Astrocyte of the cerebellum (primary cell): ENCODE data around the gene ESYT2.

ENCODE experiments used
- DNase-seq: peaks from one replicate; pipeline ENCODE4 v3.0.0-alpha.2; 2011; ENCODE audit warnings: low read depth
- H3K4me3 ChIP-seq: 2 replicates; pipeline ENCODE4 v1.5.1; 2011; ENCODE audit warnings: mild to moderate bottlenecking, low read depth, low read length, moderate library complexity
- in situ Hi-C: cut with HindIII; loops from 2 replicates; pipeline ENCODE4 v1.10.0; 2017; ENCODE audit warnings: low sequenced_read_pairs
- TF ChIP-seq, protein P1 (sequence below): IDR thresholded peaks from 2 replicates; pipeline ENCODE4 v1.5.1; 2012; ENCODE audit warnings: low read length, low read depth, moderate library complexity, mild to moderate bottlenecking; ENCODE audit errors: missing control alignments

Gene ESYT2

DNA sequence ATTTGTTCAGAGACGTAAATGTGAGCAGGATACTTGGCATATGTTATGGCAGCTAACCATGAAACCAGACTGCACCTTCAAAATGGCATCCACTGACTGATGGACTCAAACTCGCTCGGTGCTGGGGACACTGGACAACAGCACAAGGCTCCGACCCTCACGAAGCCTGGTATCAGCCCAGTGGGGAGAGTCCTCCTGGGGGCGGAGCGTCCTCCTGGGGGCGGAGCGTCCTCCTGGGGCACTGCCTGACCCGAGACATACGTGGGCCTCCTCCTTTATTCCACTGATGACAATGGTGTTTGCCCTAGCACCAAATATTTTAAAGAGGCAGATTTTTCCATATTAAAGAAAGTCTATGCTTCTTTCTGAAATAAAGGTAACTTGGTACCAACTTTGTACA is 39.5 kb downstream of the ESYT2 start:
- no peak overlapping the region for H3K4me3 ChIP-seq
- in situ Hi-C loops = no loop called here
- no peak for DNase-seq
- TF ChIP-seq, protein P1, sequence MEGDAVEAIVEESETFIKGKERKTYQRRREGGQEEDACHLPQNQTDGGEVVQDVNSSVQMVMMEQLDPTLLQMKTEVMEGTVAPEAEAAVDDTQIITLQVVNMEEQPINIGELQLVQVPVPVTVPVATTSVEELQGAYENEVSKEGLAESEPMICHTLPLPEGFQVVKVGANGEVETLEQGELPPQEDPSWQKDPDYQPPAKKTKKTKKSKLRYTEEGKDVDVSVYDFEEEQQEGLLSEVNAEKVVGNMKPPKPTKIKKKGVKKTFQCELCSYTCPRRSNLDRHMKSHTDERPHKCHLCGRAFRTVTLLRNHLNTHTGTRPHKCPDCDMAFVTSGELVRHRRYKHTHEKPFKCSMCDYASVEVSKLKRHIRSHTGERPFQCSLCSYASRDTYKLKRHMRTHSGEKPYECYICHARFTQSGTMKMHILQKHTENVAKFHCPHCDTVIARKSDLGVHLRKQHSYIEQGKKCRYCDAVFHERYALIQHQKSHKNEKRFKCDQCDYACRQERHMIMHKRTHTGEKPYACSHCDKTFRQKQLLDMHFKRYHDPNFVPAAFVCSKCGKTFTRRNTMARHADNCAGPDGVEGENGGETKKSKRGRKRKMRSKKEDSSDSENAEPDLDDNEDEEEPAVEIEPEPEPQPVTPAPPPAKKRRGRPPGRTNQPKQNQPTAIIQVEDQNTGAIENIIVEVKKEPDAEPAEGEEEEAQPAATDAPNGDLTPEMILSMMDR = no peak

GRCh38 chr7:158786898-158787297 is 42.4 kb downstream of the ESYT2 start:
- H3K4me3 ChIP-seq = no peak overlapping the region
- TF ChIP-seq, protein P1 = no peak
- in situ Hi-C loops = no loop called here
- DNase-seq = no peak

DNA sequence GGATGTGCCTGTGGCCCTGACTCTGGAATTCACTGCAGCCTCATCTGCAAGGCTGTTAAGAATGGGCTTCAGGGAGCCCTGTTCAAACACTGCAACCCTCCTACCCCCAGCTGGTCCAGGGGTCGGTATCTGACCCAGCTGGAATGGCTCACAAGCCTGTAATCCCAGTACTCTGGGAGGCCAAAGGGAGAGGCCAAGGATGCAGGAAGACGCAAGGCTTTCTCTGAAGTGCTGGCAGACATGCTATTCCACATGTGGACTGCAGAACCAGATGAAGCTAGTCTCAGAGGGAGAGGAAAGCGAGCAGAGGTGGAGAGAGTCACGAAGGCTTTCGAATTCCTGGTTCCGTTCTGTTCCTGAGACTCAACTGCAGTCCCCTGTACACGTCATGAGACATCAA is 45.0 kb downstream of the ESYT2 start:
- in situ Hi-C loops = no loop called here
- TF ChIP-seq, protein P1 = no peak
- no peak for DNase-seq
- no peak overlapping the region for H3K4me3 ChIP-seq

- TF ChIP-seq, protein P1 = no peak
- H3K4me3 ChIP-seq = no peak overlapping the region
- in situ Hi-C loops = no loop called here
- no peak for DNase-seq
These were observed 45.7 kb downstream of the ESYT2 start for GRCh38 chr7:158783595-158783994.

DNA sequence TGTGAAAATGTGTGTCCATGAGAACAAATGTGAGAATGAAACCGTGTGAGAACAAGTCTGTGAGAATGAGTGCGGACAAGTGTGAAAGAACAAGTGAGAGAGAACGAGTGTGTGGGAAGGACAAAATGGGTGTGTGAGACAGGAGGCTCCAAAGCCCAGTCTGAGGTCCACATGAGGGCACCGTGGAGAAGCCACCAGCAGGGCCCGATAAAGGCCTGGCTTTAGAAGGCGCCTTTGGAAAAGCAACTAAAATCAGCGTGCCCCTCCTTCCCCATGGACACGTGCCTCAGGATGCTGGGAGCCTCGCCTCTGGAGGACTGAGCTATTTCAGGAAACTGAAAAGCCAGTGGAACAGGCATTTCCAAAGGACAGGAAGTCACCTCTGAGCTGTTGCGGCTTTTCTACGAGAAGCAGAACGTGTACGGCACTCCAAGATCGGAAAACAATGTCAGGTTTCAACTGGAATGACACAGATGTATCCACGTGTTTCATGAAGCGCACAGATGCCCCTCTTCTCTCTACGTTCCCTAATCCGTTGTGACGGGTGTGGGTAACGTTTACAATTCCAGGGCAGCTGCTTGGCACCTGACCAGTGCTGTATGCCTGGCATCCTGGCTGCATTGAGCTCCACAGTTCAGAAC is 46.4 kb downstream of the ESYT2 start:
- in situ Hi-C loops = no loop called here
- DNase-seq = peak; percentile 8
- no peak overlapping the region for H3K4me3 ChIP-seq
- TF ChIP-seq, protein P1 = peak; percentile 38

DNA sequence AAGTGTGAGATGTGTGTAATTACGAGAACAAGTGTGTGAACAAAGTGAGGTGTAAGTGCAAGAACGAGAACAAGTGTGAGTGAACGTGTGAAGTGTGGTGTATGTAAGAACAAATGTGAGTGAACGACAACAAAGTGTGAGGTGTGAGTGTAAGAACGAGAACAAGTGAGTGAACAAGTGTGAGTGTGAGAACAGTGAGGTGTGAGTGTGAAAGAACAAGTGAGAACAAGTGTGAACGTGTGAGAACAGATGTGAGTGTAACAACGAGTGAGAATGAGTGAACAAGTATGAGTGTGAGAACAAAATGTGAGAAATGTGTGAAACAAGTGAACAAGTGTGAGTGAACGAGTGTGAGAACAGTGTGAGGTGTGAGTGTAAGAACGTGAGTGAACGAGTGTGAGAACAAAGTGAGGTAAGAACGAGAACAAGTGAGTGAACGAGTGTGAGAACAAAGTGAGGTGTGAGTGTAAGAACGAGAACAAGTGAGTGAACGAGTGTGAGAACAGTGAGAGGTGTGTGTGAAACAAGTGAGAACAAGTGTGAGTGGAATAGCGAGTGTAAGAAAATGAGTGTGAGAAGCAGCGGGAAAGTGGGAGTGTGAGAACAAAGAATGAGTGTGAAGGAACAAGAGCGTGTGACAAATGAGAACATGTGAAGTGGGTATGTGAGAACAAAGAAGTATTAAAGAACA is 47.2 kb downstream of the ESYT2 start:
- no peak for DNase-seq
- TF ChIP-seq, protein P1 = no peak
- no peak overlapping the region for H3K4me3 ChIP-seq
- in situ Hi-C loops = no loop called here
